Measurements from ENCODE around the gene HTATSF1.

The HTATSF1 gene

GRCh38 chrX:136528645-136529315, 31.4 kb downstream of the HTATSF1 start:
- no peak for DNase-seq (ENCODE audit: low read depth)
- TF ChIP-seq CTCF (conservative IDR thresholded peaks at IDR 0.05; ENCODE audit: low read length), result no peak
- H3K4me3 ChIP-seq (ENCODE audit: low read length), result no peak overlapping the region

GRCh38 chrX:136529795-136530194, 32.4 kb downstream of the HTATSF1 start:
- DNase-seq (ENCODE audit: low read depth), result no peak
- H3K4me3 ChIP-seq (ENCODE audit: low read length), result no peak overlapping the region
- no peak for TF ChIP-seq CTCF (conservative IDR thresholded peaks at IDR 0.05; ENCODE audit: low read length)

- H3K4me3 ChIP-seq (ENCODE audit: low read length), result no peak within 1 kb of the TSS
- TF ChIP-seq CTCF (conservative IDR thresholded peaks at IDR 0.05; ENCODE audit: low read length), result no peak
- no peak for DNase-seq (ENCODE audit: low read depth)
Measured at GRCh38 chrX:136531951-136532350, 34.6 kb downstream of the HTATSF1 start, which contains the start of gene VGLL1. TSS of gene VGLL1 (plus strand) at chrX:136532215. CDS start at chrX:136536021, 3,806 bp downstream.

GRCh38 chrX:136534131-136534530, 36.7 kb downstream of the HTATSF1 start:
- TF ChIP-seq CTCF (conservative IDR thresholded peaks at IDR 0.05; ENCODE audit: low read length), result no peak
- DNase-seq (ENCODE audit: low read depth), result no peak
- no peak overlapping the region for H3K4me3 ChIP-seq (ENCODE audit: low read length)

GRCh38 chrX:136538811-136539210, 41.4 kb downstream of the HTATSF1 start:
- no peak for TF ChIP-seq CTCF (conservative IDR thresholded peaks at IDR 0.05; ENCODE audit: low read length)
- no peak overlapping the region for H3K4me3 ChIP-seq (ENCODE audit: low read length)
- no peak for DNase-seq (ENCODE audit: low read depth)

GRCh38 chrX:136540226-136540625, 42.8 kb downstream of the HTATSF1 start:
- no peak overlapping the region for H3K4me3 ChIP-seq (ENCODE audit: low read length)
- no peak for DNase-seq (ENCODE audit: low read depth)
- no peak for TF ChIP-seq CTCF (conservative IDR thresholded peaks at IDR 0.05; ENCODE audit: low read length)

- no peak for TF ChIP-seq CTCF (conservative IDR thresholded peaks at IDR 0.05; ENCODE audit: low read length)
- DNase-seq (ENCODE audit: low read depth), result no peak
Measured at GRCh38 chrX:136541294-136541693, 43.9 kb downstream of the HTATSF1 start.

More at GRCh38 chrX:136541294-136541693, 43.9 kb downstream of the HTATSF1 start:
- no peak overlapping the region for H3K4me3 ChIP-seq (ENCODE audit: low read length)

Data from AG10803 (cell line).